GM19468 (cell line): ENCODE measurements around the gene POU3F2.

ENCODE experiments used
- ATAC-seq: cut with Tn5 transposase; IDR thresholded peaks from one replicate; pipeline ENCODE4 v1.9.1; 2021; ENCODE audit warnings: mild to moderate bottlenecking, moderate library complexity, moderate number of reproducible peaks; ENCODE audit not compliant: unreplicated experiment; ENCODE audit errors: extremely low read depth

Gene POU3F2

GRCh38 chr6:98834060-98835031 is at the start of gene POU3F2:
Gene POU3F2 (plus strand): TSS chr6:98834574. CDS start chr6:98834874, 300 bp downstream.
- no peak for ATAC-seq

DNA sequence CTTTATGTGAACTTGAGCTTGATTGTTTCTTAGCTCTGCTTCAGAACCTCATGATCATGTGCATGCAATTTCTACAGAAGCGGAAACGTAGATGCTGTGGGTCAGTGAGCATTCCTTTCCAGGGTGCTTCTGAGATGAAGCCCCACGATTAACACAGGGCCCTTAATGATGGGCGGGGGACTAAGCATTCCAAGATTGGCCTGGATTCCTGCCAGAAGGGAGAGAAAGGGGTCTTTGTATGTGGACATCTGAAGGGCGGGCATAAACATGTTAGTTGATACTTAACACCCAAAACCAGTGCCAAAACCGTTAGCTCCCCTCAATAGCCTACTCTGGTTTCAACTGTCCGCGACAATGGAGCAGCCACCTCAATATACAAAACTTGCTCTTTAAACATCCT is 46.9 kb upstream of the POU3F2 start:
- no peak for ATAC-seq

- no peak for ATAC-seq
These were observed 46.4 kb upstream of the POU3F2 start for GRCh38 chr6:98787961-98788360.

- ATAC-seq, result no peak
These were observed 40.0 kb upstream of the POU3F2 start for GRCh38 chr6:98794307-98794842.

DNA sequence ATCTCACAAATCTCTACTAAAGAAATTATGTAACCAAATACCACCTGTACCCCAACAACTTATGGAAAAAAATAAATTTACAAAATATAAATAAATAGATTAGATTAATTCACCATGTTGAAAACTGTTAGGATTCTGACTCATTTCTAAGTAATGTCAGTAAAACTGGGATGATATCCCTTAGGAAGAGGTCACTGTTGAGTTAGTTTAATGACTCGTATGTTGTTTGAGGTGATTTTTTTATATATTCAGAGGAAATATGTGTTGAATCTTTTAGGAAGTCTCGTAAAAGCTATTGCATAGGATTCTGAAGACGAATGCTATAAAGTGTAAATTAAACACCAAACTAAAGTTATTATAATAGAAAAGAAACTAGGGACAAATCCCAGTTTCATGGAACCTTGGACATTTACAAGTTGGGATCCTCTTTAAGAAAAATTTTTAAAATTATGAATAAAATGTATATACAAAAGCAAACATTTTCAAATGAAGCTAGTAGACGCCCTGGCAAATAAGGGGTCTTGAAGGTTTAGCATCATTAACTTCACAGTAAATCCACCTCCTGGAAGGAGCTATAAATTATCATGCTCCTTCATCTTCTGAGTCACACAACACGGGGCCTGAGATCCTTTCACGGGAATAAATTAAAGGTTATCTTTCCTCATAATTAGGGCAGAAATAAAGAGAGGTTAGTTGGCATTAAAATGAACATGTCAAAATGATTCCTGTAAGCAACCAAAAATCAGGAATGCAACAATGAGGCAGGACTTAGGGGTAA is 37.0 kb upstream of the POU3F2 start:
- ATAC-seq, result no peak

- no peak for ATAC-seq
These were observed 33.5 kb upstream of the POU3F2 start for GRCh38 chr6:98800866-98801265.

GRCh38 chr6:98808541-98809210 is 25.7 kb upstream of the POU3F2 start:
- ATAC-seq, result no peak

- ATAC-seq, result no peak
These were observed 22.2 kb upstream of the POU3F2 start for GRCh38 chr6:98812220-98812619.

DNA sequence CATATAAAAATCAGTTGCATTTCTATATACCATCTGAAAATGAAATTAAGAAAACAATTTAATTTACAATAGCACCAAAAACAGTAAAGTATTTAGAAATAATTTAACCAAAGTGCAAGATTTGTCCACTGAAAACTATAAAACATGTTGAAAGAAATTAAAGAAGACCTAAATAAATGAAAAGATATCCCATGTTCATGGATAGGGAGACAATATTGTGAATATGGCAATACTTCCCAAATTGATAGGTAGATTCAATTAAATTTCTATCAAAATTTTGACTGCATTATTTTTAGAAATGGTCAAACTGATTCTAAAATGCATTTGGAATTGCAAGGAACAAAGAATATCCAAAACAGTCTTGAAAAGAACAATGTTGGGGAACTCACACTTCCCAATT is 17.6 kb upstream of the POU3F2 start:
- no peak for ATAC-seq

GRCh38 chr6:98821756-98822405 is 12.5 kb upstream of the POU3F2 start:
- ATAC-seq, result no peak

DNA sequence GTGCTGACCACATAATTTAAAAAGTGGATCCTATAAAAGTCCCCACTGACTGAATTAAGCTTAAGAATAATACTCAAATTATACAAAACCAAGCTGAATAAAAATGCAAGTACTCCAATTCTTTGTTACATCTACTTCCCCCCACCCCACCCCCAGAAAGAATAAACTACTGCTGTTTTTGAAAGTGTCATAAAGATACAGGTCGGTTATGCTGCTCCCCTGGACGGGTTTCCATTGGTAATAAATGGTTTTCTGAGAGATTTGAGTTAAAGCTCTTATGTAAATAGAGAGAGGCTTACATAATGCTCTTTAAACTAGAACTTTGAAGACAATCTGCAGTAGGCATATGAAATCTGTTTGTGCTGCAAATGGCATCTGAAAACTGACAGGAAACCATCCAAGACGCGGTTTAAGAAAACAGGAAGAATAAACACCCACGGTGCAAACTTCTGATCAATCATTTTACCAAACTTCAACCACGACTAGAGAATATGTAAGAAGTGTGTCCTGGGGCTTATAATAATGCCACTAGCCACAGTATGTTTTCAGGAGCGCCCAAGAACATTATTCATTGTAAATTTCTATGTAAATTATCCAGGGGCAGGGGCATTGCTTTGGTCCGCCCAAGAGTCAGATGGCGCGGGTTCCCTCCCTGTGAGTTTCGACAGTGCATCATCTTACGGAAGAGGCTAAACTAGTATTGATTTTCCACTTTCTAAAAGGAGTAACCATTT is 10.8 kb upstream of the POU3F2 start:
- ATAC-seq, result no peak

GRCh38 chr6:98824162-98824901 is 10.0 kb upstream of the POU3F2 start:
- no peak for ATAC-seq

DNA sequence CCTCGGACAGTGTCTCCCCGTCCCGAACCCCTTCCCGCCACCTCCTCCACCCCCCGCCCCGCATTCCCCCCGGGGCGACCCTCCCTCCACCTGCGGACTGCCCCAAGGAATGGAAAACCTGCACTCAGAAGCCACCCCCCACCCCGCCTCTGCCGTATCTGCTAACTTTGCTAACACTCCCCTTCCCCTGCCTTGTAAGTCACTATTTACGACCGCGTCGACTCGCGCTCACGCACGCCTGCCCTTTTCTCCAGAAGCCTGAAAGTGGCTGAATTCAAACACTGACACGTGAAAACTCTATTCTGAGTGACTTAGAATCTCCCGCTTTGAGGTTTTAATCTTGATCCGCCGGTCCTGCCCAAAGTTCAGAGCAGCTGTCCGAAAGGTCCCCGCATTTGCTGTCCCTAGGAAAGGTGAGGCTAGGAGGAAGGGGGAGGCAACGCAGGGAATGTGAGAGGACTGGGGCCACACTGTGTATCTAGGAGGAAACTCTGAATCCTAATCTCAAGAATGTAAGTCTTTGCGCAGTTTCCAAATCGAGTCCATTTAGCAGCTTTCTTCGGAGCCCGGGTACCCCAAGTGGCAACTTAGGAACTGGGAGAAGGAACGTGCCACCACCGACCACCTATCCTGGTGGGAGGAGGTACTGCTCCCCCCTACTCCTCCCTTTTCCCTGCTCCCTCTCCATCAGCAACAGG is 9.3 kb upstream of the POU3F2 start:
- no peak for ATAC-seq

DNA sequence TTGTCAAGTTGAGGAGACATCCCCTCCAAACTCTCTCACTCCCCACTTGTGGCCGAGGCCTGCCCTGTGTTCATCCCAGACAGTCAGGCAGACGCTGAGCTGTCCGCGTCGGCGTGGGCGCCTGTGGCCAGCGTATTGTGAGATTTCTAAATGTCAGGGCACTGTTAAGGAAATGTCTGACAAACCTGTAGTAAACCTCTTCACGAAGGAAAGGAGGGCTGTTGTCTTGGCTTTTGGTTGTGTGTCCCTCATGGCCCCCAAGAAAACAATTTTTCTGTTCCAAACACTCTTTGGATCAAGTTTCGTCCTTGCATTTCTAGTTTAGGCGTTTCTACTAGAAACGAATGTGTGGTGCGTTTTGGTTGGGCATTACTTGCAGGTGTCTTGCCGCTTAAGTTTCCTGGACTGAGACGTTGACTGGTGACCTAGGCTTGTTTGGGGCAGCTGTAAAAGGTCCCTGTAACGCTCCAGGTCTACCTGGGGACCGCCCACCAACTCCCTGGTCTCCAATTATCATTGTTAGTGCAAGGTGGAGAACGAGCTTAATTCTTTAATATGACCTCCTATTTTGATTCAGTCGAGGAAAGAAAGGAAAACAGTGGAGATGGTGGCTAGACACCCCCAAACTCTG is 8.7 kb upstream of the POU3F2 start:
- ATAC-seq, result no peak

DNA sequence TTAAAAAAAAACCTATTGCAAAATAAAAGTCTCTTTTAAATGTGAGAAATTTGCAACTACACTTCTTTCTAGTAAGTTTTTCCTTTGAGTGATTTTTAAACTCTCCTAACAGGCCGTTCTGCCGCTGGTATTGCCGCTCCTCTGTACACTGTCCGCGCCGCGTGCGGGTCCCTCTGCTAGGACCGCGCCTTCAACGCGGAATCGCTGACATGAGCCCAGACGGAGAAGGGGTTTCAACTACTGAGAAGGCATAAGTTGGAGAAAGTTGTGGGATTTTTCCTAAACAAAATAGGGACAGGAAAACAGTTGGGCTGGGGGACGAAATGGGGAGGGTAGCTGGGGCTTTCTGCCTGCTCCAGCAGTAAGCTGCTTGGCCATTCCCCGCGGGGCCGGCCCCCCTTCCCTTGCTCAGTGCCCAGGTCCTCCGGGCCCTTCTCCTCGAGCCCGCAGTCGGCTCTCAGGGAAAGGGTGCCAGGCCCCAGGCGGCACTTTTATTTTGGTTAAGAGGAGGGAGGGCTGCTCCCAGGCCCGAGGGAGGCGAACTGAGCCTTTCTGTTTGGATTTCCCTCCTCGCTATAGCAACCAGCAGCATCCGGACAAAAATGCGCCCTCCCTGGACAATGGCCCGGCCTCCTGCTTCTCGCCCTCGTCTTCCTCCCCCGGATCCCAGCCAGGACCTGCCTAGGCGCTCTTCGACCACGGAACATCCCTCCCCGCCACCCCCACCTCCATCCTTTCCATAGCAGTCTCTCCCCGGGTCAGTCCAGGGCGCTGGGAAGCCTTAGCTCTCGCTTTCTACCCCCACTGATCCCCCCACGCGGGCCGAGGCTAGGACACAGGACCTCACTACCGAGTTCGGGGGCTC is 6.8 kb upstream of the POU3F2 start:
- no peak for ATAC-seq

- no peak for ATAC-seq
These were observed 6.1 kb upstream of the POU3F2 start for GRCh38 chr6:98828211-98828788.
